HepG2 (cell line): ENCODE measurements around the gene SSBP1. TPM values are rescaled to one million over a fixed set of nuclear protein-coding genes. Genes with fewer than 3 reads are reported as not detected.
"Not testable (repeated sequence)": the region's sequence is repeated elsewhere in the genome, so short reads cannot be mapped to it uniquely, and the experiment has no call there.

Source experiments
- ATAC-seq: fragments of 200-7000 bp; cut with Tn5 transposase; 3 replicates; pipeline ENCODE4 v1.9.1; 2020; ENCODE audit warnings: mild to moderate bottlenecking, moderate library complexity
- BruUV-seq: library from RNA; stranded (reverse); fragments of 400-500 nt; replicated peaks from 2 replicates; lab custom pipeline; 2021; lab: Mats Ljungman, UMichigan
- CTCF ChIA-PET: fragments of 300-600 bp; formaldehyde crosslinking; extraction: SDS; loops from one replicate; lab custom pipeline; 2021; ENCODE audit warnings: low total read pairs, inconsistent platforms, low intra/inter-chr PET ratio; lab: Yijun Ruan, JAX
- POLR2A ChIA-PET: fragments of 350-600 bp; sonication (Branson Sonifier 250); formaldehyde crosslinking; loops from one replicate; lab custom pipeline; 2020; ENCODE audit warnings: antibody characterized with exemption, inconsistent platforms; lab: Yijun Ruan, JAX
- DNase-seq: peaks from one replicate; pipeline ENCODE4 v3.0.0-alpha.2; 2015; ENCODE audit warnings: low spot score
- FAIRE-seq: peaks from 3 replicates; lab custom pipeline; 2011; peaks lifted over from hg19 to GRCh38; lab: Jason Lieb, UNC
- H2AFZ ChIP-seq: one replicate; pipeline ENCODE4 v1.6.1; 2011; ENCODE audit warnings: low read length, inconsistent platforms
- H3K27ac ChIP-seq: fragments of 300-600 bp; 3 replicates; pipeline ENCODE4 v1.8.0; 2011; ENCODE audit warnings: mixed run types, mild to moderate bottlenecking, mixed read lengths, low read length, inconsistent platforms; ENCODE audit not compliant: insufficient read depth; ENCODE audit errors: extremely low read length
- H3K27me3 ChIP-seq, 2 experiments: fragments of 200-600 bp in 1 of 2; 2 replicates in 1 of 2; 3 replicates in 1 of 2; pipeline versions ENCODE4 v1.6.0 to v1.8.0; 2011; ENCODE audit warnings: low read length in 2 of 2, mild to moderate bottlenecking in 2 of 2, moderate library complexity in 2 of 2, inconsistent platforms in 1 of 2; ENCODE audit not compliant: insufficient read depth in 2 of 2, control insufficient read depth in 1 of 2
- H3K36me3 ChIP-seq, 2 experiments: fragments of 200-600 bp in 1 of 2; replicated peaks in 1 of 2; 2 replicates in 1 of 2; 3 replicates in 1 of 2; pipeline versions ENCODE4 v1.5.1 to v1.8.0; 2011; ENCODE audit warnings: low read length in 2 of 2, inconsistent platforms in 1 of 2; ENCODE audit not compliant: insufficient read depth in 2 of 2, control insufficient read depth in 1 of 2
- H3K4me1 ChIP-seq: 2 replicates; pipeline ENCODE4 v1.5.1; 2012; ENCODE audit warnings: low read length, inconsistent platforms; ENCODE audit not compliant: insufficient read depth
- H3K4me2 ChIP-seq: 2 replicates; pipeline ENCODE4 v1.6.0; 2011; ENCODE audit warnings: low read depth, low read length, inconsistent platforms
- H3K4me3 ChIP-seq, 3 experiments: fragments of 200-600 bp in 1 of 3; sonication (generic), shearing (Covaris generic) in 1 of 3; replicated peaks in 1 of 3; 2 replicates each; pipeline ENCODE4 v1.5.1; 2011 to 2016; ENCODE audit warnings: low read length in 3 of 3, inconsistent platforms in 2 of 3, low read depth in 2 of 3, mild to moderate bottlenecking in 2 of 3, control low read depth in 1 of 3, mixed read lengths in 1 of 3; ENCODE audit not compliant: insufficient read depth in 1 of 3
- H3K79me2 ChIP-seq: one replicate; pipeline ENCODE4 v1.6.1; 2011; ENCODE audit warnings: low read length, inconsistent platforms; ENCODE audit not compliant: insufficient read depth
- H3K9ac ChIP-seq: 2 replicates; pipeline ENCODE4 v1.6.0; 2011; ENCODE audit warnings: mild to moderate bottlenecking, low read depth, low read length, inconsistent platforms; ENCODE audit not compliant: insufficient read depth
- H3K9me3 ChIP-seq: 2 replicates; pipeline ENCODE4 v1.5.1; 2012; ENCODE audit warnings: mild to moderate bottlenecking, low read length
- H4K20me1 ChIP-seq: 2 replicates; pipeline ENCODE4 v1.6.0; 2011; ENCODE audit warnings: inconsistent platforms, mild to moderate bottlenecking, low read length, moderate library complexity; ENCODE audit not compliant: insufficient read depth
- DR1 ChIP-seq: sonication (generic); formaldehyde crosslinking; IDR thresholded peaks from 2 replicates; pipeline ENCODE4 v1.8.0; 2021; ENCODE audit warnings: mild to moderate bottlenecking, missing genetic modification reagents, inconsistent platforms
- HMGA1 ChIP-seq: sonication (generic); formaldehyde crosslinking; conservative IDR thresholded peaks from 2 replicates; pipeline ENCODE4 v1.4.0; 2020; ENCODE audit warnings: missing genetic modification reagents
- NONO ChIP-seq, 2 experiments: fragments of 450-650 bp in 1 of 2; sonication (generic) in 1 of 2; formaldehyde crosslinking in 1 of 2; IDR thresholded peaks in 1 of 2; conservative IDR thresholded peaks in 1 of 2; 2 replicates each; pipeline versions ENCODE4 v1.6.1 to v1.8.0; 2017 to 2022; ENCODE audit warnings: mild to moderate bottlenecking in 1 of 2, missing genetic modification reagents in 1 of 2, moderate library complexity in 1 of 2
- ZBTB33 ChIP-seq: sonication (generic); formaldehyde crosslinking; IDR thresholded peaks from 2 replicates; pipeline ENCODE4 v1.4.0; 2020; ENCODE audit warnings: missing genetic modification reagents
- ZMYM2 ChIP-seq: sonication (generic); formaldehyde crosslinking; IDR thresholded peaks from 2 replicates; pipeline ENCODE4 v1.8.0; 2022; ENCODE audit warnings: mild to moderate bottlenecking, missing genetic modification reagents
- WGBS: methylation state at CpG from one replicate; pipeline ENCODE4 v1.1.6; 2017; ENCODE audit warnings: low lambda C conversion rate; 5-methylcytosine and 5-hydroxymethylcytosine counted together
- in situ Hi-C: cut with HindIII; loops from 2 replicates; pipeline ENCODE4 v1.10.0; 2017; ENCODE audit warnings: low pct_unique_long_range_greater_than_20kb; ENCODE audit not compliant: extremely low pct_ligation_motif_present
- intact Hi-C: fragments of 100-400 bp; cut with micrococcal nuclease; formaldehyde crosslinking; loops from one replicate; pipeline ENCODE4 v1.10.0; 2022; ENCODE audit not compliant: unreplicated experiment
- polyA plus RNA-seq, 8 experiments: library from polyadenylated mRNA; depleted of rRNA in 3 of 8; stranded (reverse) in 7 of 8; unstranded in 1 of 8; fragments of >200 nt; fragmentation: Illumina TruSeq in 4 of 8; extraction: Trizol in 4 of 8; gene quantifications; 2 replicates each; pipeline versions ENCODE4 v1.2.1 to v1.2.3, GENCODE V29; 2011 to 2016; ENCODE audit warnings: low read depth in 4 of 8, missing spikeins in 1 of 8, mixed read lengths in 1 of 8; ENCODE audit not compliant: insufficient read depth in 1 of 8
- total RNA-seq, 5 experiments: library from RNA; depleted of rRNA; stranded (reverse); fragments of >200 nt; fragmentation: Illumina TruSeq; extraction: Trizol; gene quantifications; 2 replicates each; pipeline ENCODE4 v1.2.3, GENCODE V29; 2016; ENCODE audit warnings: low read depth in 1 of 5

Gene SSBP1
- total and polyA plus RNA-seq, 2 of the 13 experiments (the other 11 are each of a cell fraction or from before 2014, with no cell fraction given): 64.4 to 254 TPM

- peaks cover 13 to 59% of the 10 kb centered on the region in 2 experiments for H3K36me3 ChIP-seq
- H3K79me2 ChIP-seq, POLR2A ChIA-PET, H3K27ac ChIP-seq, H3K4me1 ChIP-seq, H2AFZ ChIP-seq, ATAC-seq, FAIRE-seq, H3K9ac ChIP-seq, BruUV-seq, H3K4me3 ChIP-seq, H3K27me3 ChIP-seq, H4K20me1 ChIP-seq, H3K4me2 ChIP-seq, DNase-seq, CTCF ChIA-PET, in situ Hi-C loops, intact Hi-C loops: not testable (repeated sequence)
- peaks cover 33% of the 10 kb centered on the region for H3K9me3 ChIP-seq
- 98% methylated on average over 10 of the region's 10 CpGs for WGBS
- 0 out of 2 replicates have a peak, but pooled peaks have one; percentile 16 for TF ChIP-seq ZMYM2
These were observed 13.7 kb downstream of the SSBP1 start for GRCh38 chr7:141751904-141752303.

GRCh38 chr7:141752634-141753033, 14.5 kb downstream of the SSBP1 start:
- peaks cover 17 to 65% of the 10 kb centered on the region in 2 experiments for H3K36me3 ChIP-seq
- intact Hi-C loops (no loop called here), in situ Hi-C loops (no loop called here)
- ChIA-PET POLR2A (no interaction called here), CTCF (no interaction called here)
- 96% methylated on average over 13 of the region's 13 CpGs for WGBS
- H3K79me2 ChIP-seq: no peaks in the 10 kb centered on the region
- no peak overlapping the region for H3K4me2 ChIP-seq
- H3K27me3 ChIP-seq: no peaks in the 10 kb centered on the region
- no peaks in the 10 kb centered on the region for H3K4me1 ChIP-seq
- TSS peak; percentile 6 for BruUV-seq
- no peak overlapping the region for H3K27ac ChIP-seq
- no peak for ATAC-seq
- TF ChIP-seq HMGA1 (CRISPR knock-in tag) (no peak), NONO (IDR thresholded peaks at IDR 0.05) (no peak), NONO (CRISPR knock-in tag; conservative IDR thresholded peaks at IDR 0.05) (no peak), ZBTB33 (peak; percentile 80; the same call in 1 of the 2 replicates), DR1 (no peak)
- no peak for FAIRE-seq
- no peak overlapping the region for H2AFZ ChIP-seq
- no peak for DNase-seq
- H3K4me3 ChIP-seq: no peak overlapping the region
- H3K9me3 ChIP-seq: peaks cover 33% of the 10 kb centered on the region
- peaks cover 5% of the 10 kb centered on the region; the same call in 1 of the 2 replicates for H4K20me1 ChIP-seq
- no peak overlapping the region for H3K9ac ChIP-seq
